ENCODE measurements around the gene CNOT6.
"Not testable (repeated sequence)": the region's sequence is repeated elsewhere in the genome, so short reads cannot be mapped to it uniquely, and the experiment has no call there.

GRCh38 chr5:180465052-180465451, 29.1 kb upstream of the CNOT6 start:
- not testable (repeated sequence) for TF ChIP-seq CTCF (conservative IDR thresholded peaks at IDR 0.05; ENCODE audit: low read depth, low read length); EZH2phosphoT487 (IDR thresholded peaks at IDR 0.05; ENCODE audit: borderline replicate concordance, low read length); EZH2 (IDR thresholded peaks at IDR 0.05; ENCODE audit: low read length, unreplicated experiment)

Data from PC-3 (cell line).